Astrocyte of the cerebellum (primary cell): Measurements from ENCODE around the gene VDR.
A peak's percentile ranks its signal among the peaks of the same experiment; 100 is the strongest.

Experiments used
- DNase-seq: peaks from one replicate; pipeline ENCODE4 v3.0.0-alpha.2; 2011; ENCODE audit warnings: low read depth
- H3K4me3 ChIP-seq: 2 replicates; pipeline ENCODE4 v1.5.1; 2011; ENCODE audit warnings: mild to moderate bottlenecking, low read depth, low read length, moderate library complexity
- in situ Hi-C: cut with HindIII; loops from 2 replicates; pipeline ENCODE4 v1.10.0; 2017; ENCODE audit warnings: low sequenced_read_pairs
- TF ChIP-seq, protein P1 (sequence below): IDR thresholded peaks from 2 replicates; pipeline ENCODE4 v1.5.1; 2012; ENCODE audit warnings: low read length, low read depth, moderate library complexity, mild to moderate bottlenecking; ENCODE audit errors: missing control alignments

Gene VDR

DNA sequence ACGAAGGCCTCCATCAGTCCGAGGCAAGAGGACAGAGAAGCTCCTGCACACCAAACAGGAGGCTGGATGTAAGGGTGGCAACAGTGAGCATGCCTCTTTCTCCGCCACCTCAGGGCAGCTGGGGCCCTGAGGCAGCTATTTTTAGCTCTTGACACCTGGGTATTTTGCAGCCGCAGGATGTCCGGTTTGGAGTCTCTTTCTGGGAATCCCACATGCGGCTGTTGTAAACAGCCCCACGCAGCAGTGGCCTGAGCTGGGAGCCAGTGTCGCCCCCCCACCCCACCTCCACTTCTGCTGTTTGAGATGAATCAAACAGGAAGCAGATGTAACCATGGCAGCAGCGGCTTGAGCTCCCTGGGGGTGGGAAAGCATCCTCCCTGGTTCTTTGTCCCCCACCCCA lies 96.7 kb downstream of the VDR start:
- TF ChIP-seq, protein P1, sequence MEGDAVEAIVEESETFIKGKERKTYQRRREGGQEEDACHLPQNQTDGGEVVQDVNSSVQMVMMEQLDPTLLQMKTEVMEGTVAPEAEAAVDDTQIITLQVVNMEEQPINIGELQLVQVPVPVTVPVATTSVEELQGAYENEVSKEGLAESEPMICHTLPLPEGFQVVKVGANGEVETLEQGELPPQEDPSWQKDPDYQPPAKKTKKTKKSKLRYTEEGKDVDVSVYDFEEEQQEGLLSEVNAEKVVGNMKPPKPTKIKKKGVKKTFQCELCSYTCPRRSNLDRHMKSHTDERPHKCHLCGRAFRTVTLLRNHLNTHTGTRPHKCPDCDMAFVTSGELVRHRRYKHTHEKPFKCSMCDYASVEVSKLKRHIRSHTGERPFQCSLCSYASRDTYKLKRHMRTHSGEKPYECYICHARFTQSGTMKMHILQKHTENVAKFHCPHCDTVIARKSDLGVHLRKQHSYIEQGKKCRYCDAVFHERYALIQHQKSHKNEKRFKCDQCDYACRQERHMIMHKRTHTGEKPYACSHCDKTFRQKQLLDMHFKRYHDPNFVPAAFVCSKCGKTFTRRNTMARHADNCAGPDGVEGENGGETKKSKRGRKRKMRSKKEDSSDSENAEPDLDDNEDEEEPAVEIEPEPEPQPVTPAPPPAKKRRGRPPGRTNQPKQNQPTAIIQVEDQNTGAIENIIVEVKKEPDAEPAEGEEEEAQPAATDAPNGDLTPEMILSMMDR = no peak
- DNase-seq = no peak
- in situ Hi-C loops = no loop called here
- H3K4me3 ChIP-seq = no peak overlapping the region

DNA sequence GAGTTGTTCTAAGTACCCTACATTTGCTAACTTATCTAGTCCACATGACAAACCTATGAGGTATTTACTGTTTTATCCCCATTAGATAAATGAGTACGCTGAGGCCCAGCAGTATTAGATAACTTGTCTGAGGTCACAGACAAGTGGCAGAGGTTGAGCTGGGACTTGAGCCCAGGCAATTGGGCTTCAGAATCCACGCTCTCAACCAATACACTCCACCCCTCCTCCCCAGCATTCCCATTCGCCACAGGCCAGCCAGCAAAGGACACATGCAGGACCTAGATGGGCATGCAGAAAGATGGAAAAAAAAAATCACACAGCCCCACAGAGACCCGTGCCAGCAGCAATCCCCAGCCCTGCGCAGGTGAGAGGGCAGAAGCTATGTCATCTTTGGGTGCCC lies 97.5 kb downstream of the VDR start:
- TF ChIP-seq, protein P1 = no peak
- H3K4me3 ChIP-seq = no peak overlapping the region
- no peak for DNase-seq
- in situ Hi-C loops = no loop called here

DNA sequence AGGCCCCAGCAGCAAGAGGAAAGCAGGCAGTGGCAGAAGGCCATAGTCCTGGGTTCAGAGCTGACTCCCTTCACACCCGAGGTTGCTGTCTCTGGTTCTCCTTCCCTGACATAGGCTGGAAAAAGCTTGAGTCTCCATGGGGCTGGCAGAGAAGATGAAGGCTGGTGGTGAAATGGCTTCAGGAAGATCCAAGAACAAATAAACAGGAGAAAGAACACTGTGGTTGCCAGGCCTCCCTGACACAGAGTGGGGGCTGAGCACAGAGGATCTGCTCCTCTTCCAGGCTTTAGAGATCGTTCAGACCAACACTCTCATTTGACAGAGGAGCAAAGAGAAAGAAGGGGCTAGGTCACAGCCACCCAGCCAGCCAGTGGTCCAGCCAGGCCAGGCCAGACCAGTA lies 99.4 kb downstream of the VDR start:
- DNase-seq = no peak
- no peak overlapping the region for H3K4me3 ChIP-seq
- in situ Hi-C loops = no loop called here
- TF ChIP-seq, protein P1 = no peak

DNA sequence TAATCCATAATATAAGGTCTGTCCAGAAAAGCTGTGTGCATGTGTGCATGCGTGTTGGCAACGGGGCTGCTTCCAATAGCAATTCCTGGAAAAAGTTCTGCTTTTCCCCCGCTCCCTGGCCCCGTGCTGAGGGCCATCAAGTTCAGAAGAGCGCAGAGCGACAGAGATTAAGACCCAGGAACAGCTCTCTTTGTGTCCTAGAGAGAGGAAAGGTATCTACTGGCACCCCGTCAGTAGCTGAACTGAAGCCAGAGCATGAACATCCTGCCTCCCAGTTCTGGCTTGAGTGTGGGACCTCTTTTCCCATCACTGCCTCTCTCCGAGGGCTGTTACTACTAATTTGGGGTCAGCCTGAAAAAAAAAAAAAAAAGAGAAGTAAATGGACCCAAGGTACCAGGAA lies 100.6 kb downstream of the VDR start:
- no peak for DNase-seq
- no peak overlapping the region for H3K4me3 ChIP-seq
- in situ Hi-C loops = no loop called here
- TF ChIP-seq, protein P1 = no peak

DNA sequence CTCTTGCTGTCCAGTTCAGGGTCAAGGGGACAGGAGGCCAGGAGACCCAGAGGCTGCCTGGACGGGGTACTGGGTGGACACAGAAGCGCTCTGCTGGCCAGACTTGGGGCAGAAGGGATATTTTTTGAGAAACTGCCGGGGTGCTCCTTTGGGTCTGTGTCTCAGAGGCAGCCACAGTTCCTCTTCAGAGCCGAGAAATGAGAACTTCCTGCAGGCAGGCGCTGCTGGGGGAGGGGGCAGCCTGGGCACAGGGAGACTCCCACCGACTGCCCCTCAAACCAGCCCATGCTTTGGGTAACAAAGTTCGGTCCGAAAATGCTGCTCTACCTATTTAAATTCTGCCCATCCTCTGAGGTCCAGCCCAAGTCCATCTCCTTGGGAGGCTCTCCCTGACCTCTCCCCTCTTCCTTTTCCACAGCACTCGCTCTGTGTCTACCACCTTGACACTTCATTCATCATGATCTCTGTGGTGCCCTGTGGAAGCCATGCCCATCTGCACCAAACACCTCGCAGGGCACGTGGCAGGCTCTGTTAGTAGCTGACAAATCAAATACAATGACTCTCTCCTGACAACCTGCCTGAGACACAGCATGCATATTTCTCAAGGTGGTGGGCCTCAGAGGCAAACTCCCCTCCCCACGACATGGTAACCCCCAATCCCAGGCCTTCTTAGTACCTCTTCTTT lies 101.5 kb downstream of the VDR start:
- TF ChIP-seq, protein P1 = no peak
- in situ Hi-C loops = no loop called here
- no peak for DNase-seq
- H3K4me3 ChIP-seq = no peak overlapping the region

DNA sequence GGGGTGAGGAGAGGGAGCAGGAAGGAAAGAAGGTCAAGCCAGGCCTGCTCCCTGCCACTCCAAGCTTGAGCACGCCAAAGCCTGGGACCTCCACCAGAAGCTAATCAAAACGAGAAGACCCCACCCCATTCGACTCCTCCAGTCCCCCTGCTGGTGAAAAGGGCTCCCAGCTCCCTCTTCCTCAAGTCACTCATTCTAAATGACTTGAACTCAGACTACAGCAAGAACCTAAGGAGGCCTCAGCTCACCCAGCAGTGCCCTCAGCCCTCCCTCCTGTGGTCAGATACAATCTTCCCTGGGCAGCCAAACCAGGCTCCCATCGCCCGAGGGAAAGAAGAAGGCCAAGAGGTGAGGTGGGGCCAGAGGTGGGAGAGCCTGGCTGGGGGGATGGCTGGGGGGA lies 102.5 kb downstream of the VDR start:
- DNase-seq = no peak
- no peak overlapping the region for H3K4me3 ChIP-seq
- TF ChIP-seq, protein P1 = peak; percentile 51
- in situ Hi-C loops = no loop called here
